ENCODE measurements around the gene ARFRP1. TPM values are rescaled to one million over a fixed set of nuclear protein-coding genes. Genes with fewer than 3 reads are reported as not detected.

ARFRP1 gene
- total and polyA plus RNA-seq, 2 experiments from 2014 or later, result 16.7 to 24.6 TPM

- no peaks in the 10 kb centered on the region for H3K4me1 ChIP-seq (ENCODE audit: insufficient read depth)
- peaks cover 94% of the 10 kb centered on the region for H3K79me2 ChIP-seq (replicated peaks; ENCODE audit: insufficient read depth)
- no peak overlapping the region for H3K4me2 ChIP-seq
- Mint-ChIP-seq H3K27me3 (ENCODE audit: insufficient read depth, low read depth, poor library complexity) (peaks cover 3% of the 10 kb centered on the region), H3K36me3 (ENCODE audit: low read depth) (peaks cover 62% of the 10 kb centered on the region), H3K4me3 (no peak overlapping the region), H3K4me1 (no peaks in the 10 kb centered on the region; the same call in 2 of the 3 replicates), H3K27ac (no peak overlapping the region), H3K9me3 (no peaks in the 10 kb centered on the region)
- ATAC-seq, result no peak
- 0 out of 2 replicates have a peak, but pooled peaks cover 9% of the 10 kb centered on the region for H3F3A ChIP-seq (replicated peaks; ENCODE audit: low read depth)
- peaks cover 10% of the 10 kb centered on the region; the same call in 1 of the 2 replicates for H3K36me3 ChIP-seq (ENCODE audit: insufficient read depth)
- no peak overlapping the region for H3K4me3 ChIP-seq
- no peak overlapping the region for H3K27ac ChIP-seq (ENCODE audit: low read depth)
- H2AFZ ChIP-seq, result no peak overlapping the region
- H4K20me1 ChIP-seq (replicated peaks; ENCODE audit: insufficient read depth), result peaks cover 13% of the 10 kb centered on the region
- H3K27me3 ChIP-seq (ENCODE audit: insufficient read depth), result no peaks in the 10 kb centered on the region
- TF ChIP-seq EZH2 (IDR thresholded peaks at IDR 0.05; ENCODE audit: low read depth, unreplicated experiment) (no peak), EZH2phosphoT487 (IDR thresholded peaks at IDR 0.05; ENCODE audit: unreplicated experiment) (no peak), REST (IDR thresholded peaks at IDR 0.05; ENCODE audit: unreplicated experiment) (no peak), CREB1 (CRISPR knock-in tag; IDR thresholded peaks at IDR 0.05; ENCODE audit: low read depth) (no peak), JUNB (IDR thresholded peaks at IDR 0.05; ENCODE audit: unreplicated experiment) (no peak), STAT1 (IDR thresholded peaks at IDR 0.05; ENCODE audit: unreplicated experiment) (no peak), NANOG (IDR thresholded peaks at IDR 0.05; ENCODE audit: borderline replicate concordance) (no peak), POLR2AphosphoS5 (IDR thresholded peaks at IDR 0.05; ENCODE audit: low read depth) (no peak)
- H3K9me2 ChIP-seq (ENCODE audit: insufficient read depth), result no peaks in the 10 kb centered on the region
- DNase-seq (ENCODE audit: low spot score), result no peak
Observed at GRCh38 chr20:63714858-63715257, 7.1 kb upstream of the ARFRP1 start.

GRCh38 chr20:63712191-63712590 lies 4.4 kb upstream of the ARFRP1 start:
- DNase-seq (ENCODE audit: low spot score) (no peak), ATAC-seq (no peak)
- Mint-ChIP-seq H3K4me3 (no peak overlapping the region), H3K27me3 (ENCODE audit: insufficient read depth, low read depth, poor library complexity) (peaks cover 2% of the 10 kb centered on the region), H3K9me3 (no peaks in the 10 kb centered on the region), H3K27ac (no peak overlapping the region), H3K36me3 (ENCODE audit: low read depth) (peaks cover 54% of the 10 kb centered on the region), H3K4me1 (peaks cover 4% of the 10 kb centered on the region)
- Histone ChIP-seq H3K4me2 (no peak overlapping the region), H3K4me1 (ENCODE audit: insufficient read depth) (no peaks in the 10 kb centered on the region), H3K9me2 (ENCODE audit: insufficient read depth) (no peaks in the 10 kb centered on the region), H4K20me1 (replicated peaks; ENCODE audit: insufficient read depth) (peaks cover 12% of the 10 kb centered on the region), H2AFZ (no peak overlapping the region), H3K27me3 (ENCODE audit: insufficient read depth) (no peaks in the 10 kb centered on the region), H3K27ac (ENCODE audit: low read depth) (no peak overlapping the region), H3F3A (replicated peaks; ENCODE audit: low read depth) (0 out of 2 replicates have a peak, but pooled peaks cover 12% of the 10 kb centered on the region), H3K36me3 (ENCODE audit: insufficient read depth) (peaks cover 4% of the 10 kb centered on the region; the same call in 1 of the 2 replicates), H3K4me3 (no peak overlapping the region), H3K79me2 (replicated peaks; ENCODE audit: insufficient read depth) (peaks cover 87% of the 10 kb centered on the region)
- TF ChIP-seq CTCF (conservative IDR thresholded peaks at IDR 0.05; ENCODE audit: low read depth in 2 of 2) (no peak), POLR2AphosphoS5 (IDR thresholded peaks at IDR 0.05; ENCODE audit: low read depth) (no peak), EZH2phosphoT487 (IDR thresholded peaks at IDR 0.05; ENCODE audit: unreplicated experiment) (no peak), ZNF462 (CRISPR knock-in tag; IDR thresholded peaks at IDR 0.05) (no peak), NANOG (IDR thresholded peaks at IDR 0.05; ENCODE audit: borderline replicate concordance) (no peak), ZNF114 (CRISPR knock-in tag; IDR thresholded peaks at IDR 0.05) (no peak)
